Endothelial cell (in vitro differentiated cells): ENCODE results near the gene CTNNA3. TPM values are rescaled to one million over a fixed set of nuclear protein-coding genes. Genes with fewer than 3 reads are reported as not detected.

Experiments
- DNase-seq: peaks from one replicate; pipeline ENCODE4 v3.0.0; 2021; ENCODE audit warnings: low spot score
- H3K27ac Mint-ChIP-seq: one replicate; pipeline ENCODE4 v1.8.0; 2021; ENCODE audit warnings: mixed read lengths, inconsistent platforms; ENCODE audit not compliant: unreplicated experiment
- H3K27me3 Mint-ChIP-seq: one replicate; pipeline ENCODE4 v1.8.0; 2021; ENCODE audit warnings: mild to moderate bottlenecking, moderate library complexity, mixed read lengths, inconsistent platforms; ENCODE audit not compliant: unreplicated experiment
- H3K36me3 Mint-ChIP-seq: one replicate; pipeline ENCODE4 v1.8.0; 2021; ENCODE audit warnings: mild to moderate bottlenecking, low read depth, mixed read lengths, inconsistent platforms; ENCODE audit not compliant: unreplicated experiment
- H3K4me1 Mint-ChIP-seq: one replicate; pipeline ENCODE4 v1.8.0; 2021; ENCODE audit warnings: mild to moderate bottlenecking, mixed read lengths, inconsistent platforms; ENCODE audit not compliant: unreplicated experiment
- H3K4me3 Mint-ChIP-seq: one replicate; pipeline ENCODE4 v1.8.0; 2021; ENCODE audit warnings: mild to moderate bottlenecking, mixed read lengths, inconsistent platforms; ENCODE audit not compliant: unreplicated experiment
- H3K9me3 Mint-ChIP-seq: one replicate; pipeline ENCODE4 v1.8.0; 2021; ENCODE audit warnings: mixed read lengths, inconsistent platforms; ENCODE audit not compliant: unreplicated experiment
- total RNA-seq: library from RNA; stranded (reverse); fragmentation: NEBNext Ultra II Directional; extraction: Animal tissue kit (Norgen Biotek cat#: 25700); gene quantifications from one replicate; pipeline ENCODE4 v1.2.1, GENCODE V29; 2021; ENCODE audit not compliant: unreplicated experiment
- TF ChIP-seq, protein P1 (sequence below): fragments of 200-600 bp; sonication (generic); IDR thresholded peaks from one replicate; pipeline ENCODE4 v1.5.0; 2021; ENCODE audit warnings: antibody characterized with exemption; ENCODE audit not compliant: unreplicated experiment

CTNNA3 gene
- total RNA-seq, 1 donor from 2014 or later: 2.3 TPM

DNA sequence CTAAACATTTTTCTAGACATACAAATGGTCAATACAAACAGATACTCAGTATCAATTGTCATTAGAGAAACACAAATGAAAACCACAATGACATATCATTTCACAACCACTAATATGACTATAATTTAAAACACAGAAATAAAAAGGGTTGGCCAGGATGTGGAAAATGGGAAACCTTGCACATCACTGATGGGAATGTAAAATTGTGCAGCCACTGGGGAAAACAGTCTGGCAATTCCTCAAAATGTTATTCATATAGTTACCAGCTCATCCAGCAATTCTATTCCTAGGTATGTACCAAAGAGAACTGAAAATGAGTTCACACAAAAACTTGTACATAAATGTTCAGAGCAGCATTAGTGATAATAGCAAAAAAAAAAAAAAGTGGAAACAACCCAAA is 876.3 kb downstream of the CTNNA3 start:
- DNase-seq: no peak
- H3K27me3 Mint-ChIP-seq: no peaks in the 10 kb centered on the region
- H3K36me3 Mint-ChIP-seq: no peaks in the 10 kb centered on the region
- no peaks in the 10 kb centered on the region for H3K4me1 Mint-ChIP-seq
- TF ChIP-seq, protein P1, sequence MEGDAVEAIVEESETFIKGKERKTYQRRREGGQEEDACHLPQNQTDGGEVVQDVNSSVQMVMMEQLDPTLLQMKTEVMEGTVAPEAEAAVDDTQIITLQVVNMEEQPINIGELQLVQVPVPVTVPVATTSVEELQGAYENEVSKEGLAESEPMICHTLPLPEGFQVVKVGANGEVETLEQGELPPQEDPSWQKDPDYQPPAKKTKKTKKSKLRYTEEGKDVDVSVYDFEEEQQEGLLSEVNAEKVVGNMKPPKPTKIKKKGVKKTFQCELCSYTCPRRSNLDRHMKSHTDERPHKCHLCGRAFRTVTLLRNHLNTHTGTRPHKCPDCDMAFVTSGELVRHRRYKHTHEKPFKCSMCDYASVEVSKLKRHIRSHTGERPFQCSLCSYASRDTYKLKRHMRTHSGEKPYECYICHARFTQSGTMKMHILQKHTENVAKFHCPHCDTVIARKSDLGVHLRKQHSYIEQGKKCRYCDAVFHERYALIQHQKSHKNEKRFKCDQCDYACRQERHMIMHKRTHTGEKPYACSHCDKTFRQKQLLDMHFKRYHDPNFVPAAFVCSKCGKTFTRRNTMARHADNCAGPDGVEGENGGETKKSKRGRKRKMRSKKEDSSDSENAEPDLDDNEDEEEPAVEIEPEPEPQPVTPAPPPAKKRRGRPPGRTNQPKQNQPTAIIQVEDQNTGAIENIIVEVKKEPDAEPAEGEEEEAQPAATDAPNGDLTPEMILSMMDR: no peak
- H3K27ac Mint-ChIP-seq: no peak overlapping the region
- H3K9me3 Mint-ChIP-seq: no peaks in the 10 kb centered on the region
- no peak overlapping the region for H3K4me3 Mint-ChIP-seq

DNA sequence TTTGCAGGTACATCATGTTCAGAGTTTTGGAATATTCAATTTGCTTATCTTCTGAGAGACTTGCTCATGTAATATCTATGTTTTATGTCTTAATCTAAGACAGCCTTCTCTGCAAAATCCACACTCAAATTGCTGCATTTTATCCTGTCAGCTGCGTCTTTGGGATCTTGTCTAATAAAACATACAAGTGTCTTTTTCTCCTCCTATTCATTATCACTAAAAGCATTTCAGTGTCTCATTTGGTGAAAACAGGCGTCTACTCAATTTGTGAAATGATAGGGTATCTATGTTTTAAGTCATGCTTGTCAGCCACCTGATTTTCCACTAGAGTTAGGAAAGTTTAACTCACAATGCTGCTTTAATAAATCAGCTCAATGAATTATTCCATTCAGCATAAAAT is 882.9 kb downstream of the CTNNA3 start:
- H3K27ac Mint-ChIP-seq: no peak overlapping the region
- TF ChIP-seq, protein P1: no peak
- H3K9me3 Mint-ChIP-seq: no peaks in the 10 kb centered on the region

DNA sequence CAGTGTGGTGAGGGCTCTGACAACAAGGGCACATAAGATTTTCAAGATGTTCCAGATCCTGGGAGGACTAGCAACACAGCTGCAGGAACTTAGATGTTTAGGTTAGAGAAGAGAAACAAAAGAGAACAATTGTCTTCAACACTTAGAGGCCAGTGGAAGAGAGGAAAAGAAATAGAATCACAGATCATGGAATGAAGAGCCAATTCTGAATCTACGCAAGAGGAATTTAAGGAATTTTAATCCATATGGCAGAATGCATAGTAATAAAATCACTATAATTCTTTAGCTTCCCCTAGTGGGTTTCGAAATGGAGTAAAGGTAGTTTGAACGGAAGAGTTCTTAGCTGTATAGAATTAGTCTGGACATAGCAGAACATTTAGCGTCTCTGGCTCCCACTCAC is 884.8 kb downstream of the CTNNA3 start:
- Mint-ChIP-seq H3K36me3 (no peaks in the 10 kb centered on the region), H3K9me3 (no peaks in the 10 kb centered on the region), H3K4me3 (no peak overlapping the region), H3K4me1 (peaks cover 3% of the 10 kb centered on the region), H3K27ac (no peak overlapping the region), H3K27me3 (no peaks in the 10 kb centered on the region)
- TF ChIP-seq, protein P1: no peak
- DNase-seq: no peak

More for the DNA sequence above, 882.9 kb downstream of the CTNNA3 start:
- Mint-ChIP-seq H3K4me1 (peaks cover 3% of the 10 kb centered on the region), H3K4me3 (no peak overlapping the region), H3K36me3 (no peaks in the 10 kb centered on the region), H3K27me3 (no peaks in the 10 kb centered on the region)
- DNase-seq: no peak

DNA sequence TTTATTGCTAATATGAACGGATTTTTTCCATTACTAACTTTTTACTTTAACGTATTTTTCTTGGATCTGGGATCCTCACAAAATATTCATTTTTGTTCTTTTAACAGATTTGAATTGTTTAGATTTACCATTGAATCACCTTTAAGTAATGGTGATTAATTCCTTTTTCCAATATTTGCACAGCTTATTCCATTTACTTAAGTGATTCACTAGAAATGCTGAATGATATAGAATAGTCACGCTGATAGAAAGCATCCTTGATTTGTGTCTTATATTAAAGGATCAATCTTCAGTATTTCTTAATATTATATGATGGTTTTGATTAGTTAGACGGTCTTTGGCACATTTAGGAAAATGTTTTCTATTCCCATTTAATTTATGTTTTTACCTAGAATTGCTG is 886.6 kb downstream of the CTNNA3 start:
- H3K4me1 Mint-ChIP-seq: peaks cover 3% of the 10 kb centered on the region
- DNase-seq: no peak
- H3K9me3 Mint-ChIP-seq: no peaks in the 10 kb centered on the region
- TF ChIP-seq, protein P1: no peak
- peaks cover under 1% of the 10 kb centered on the region for H3K27me3 Mint-ChIP-seq
- no peak overlapping the region for H3K27ac Mint-ChIP-seq
- no peak overlapping the region for H3K4me3 Mint-ChIP-seq
- no peaks in the 10 kb centered on the region for H3K36me3 Mint-ChIP-seq

DNA sequence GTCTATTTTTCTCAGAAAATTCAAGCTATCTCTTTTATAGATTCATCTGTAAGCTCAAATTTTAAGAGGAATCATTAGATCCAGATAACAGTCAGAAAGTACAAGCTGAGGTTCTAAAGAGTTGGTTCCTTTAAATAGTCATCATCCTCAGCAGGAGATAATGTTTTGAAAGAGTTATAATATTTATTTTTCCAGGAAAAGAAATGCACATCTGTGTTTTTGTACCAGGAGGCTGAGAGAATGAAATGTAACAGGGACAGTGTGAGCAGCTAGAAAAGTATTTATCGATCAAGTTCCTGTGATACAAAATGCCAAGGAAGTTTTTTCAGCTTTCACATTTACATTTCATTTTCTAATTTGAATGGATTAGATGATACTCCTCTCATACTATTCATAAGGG is 890.4 kb downstream of the CTNNA3 start:
- no peaks in the 10 kb centered on the region for H3K9me3 Mint-ChIP-seq

More for the DNA sequence above, 890.4 kb downstream of the CTNNA3 start:
- Mint-ChIP-seq H3K36me3 (no peaks in the 10 kb centered on the region), H3K4me3 (no peak overlapping the region), H3K27me3 (peaks cover 1% of the 10 kb centered on the region), H3K4me1 (peaks cover 4% of the 10 kb centered on the region), H3K27ac (no peak overlapping the region)
- TF ChIP-seq, protein P1: no peak
- DNase-seq: no peak
